ENCODE measurements around the gene PNRC2.
"Not testable (repeated sequence)": the region's sequence is repeated elsewhere in the genome, so short reads cannot be mapped to it uniquely, and the experiment has no call there.

PNRC2 gene

DNA sequence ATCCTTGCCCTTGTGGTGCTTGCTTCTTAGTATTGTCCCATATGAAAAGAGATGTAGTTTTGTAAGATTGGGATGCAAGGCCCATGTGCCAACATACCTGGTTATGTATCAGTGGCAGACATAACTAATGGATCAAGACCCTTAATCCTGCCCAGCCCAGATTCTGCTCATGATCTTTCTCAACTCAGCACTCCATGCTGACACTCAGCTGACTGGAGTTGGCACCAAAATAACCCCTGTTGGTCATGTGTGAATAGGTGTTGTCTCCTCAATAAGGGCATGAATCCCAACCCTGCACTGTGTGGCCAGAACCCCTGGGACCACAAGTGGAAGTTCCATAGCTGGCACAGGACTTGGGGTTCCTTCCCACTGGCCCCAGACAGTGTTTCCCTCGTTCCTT, 32.5 kb upstream of the PNRC2 start:
- ATAC-seq (replicated peaks): no peak
- Mint-ChIP-seq H3K27me3 (no peaks in the 10 kb centered on the region), H3K4me3 (no peak overlapping the region), H3K27ac (no peak overlapping the region), H3K36me3 (no peaks in the 10 kb centered on the region), H3K9me3 (no peaks in the 10 kb centered on the region), H3K4me1 (peaks cover 13 to 26% of the 10 kb centered on the region in 2 donors)
- DNase-seq: no peak

DNA sequence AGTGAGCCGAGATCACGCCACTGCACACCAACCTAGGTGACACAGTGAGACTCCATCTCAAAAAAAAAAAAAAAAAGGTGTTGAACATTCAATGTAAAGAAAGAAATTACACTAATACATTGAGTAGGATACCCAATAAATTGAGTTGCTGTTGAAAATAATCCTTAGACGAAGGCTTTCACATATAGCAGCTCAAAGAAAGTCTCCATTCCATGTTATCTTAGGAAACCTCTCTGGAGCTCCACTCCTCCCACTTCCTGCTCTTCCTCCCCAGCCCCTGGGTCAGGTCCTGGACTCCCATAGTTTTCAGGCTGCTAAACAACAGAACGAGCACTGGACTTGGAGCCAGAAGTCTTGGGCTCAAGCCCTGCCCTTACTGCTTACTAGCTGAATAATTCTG, 30.8 kb upstream of the PNRC2 start:
- H3K4me1 Mint-ChIP-seq: peaks cover 23 to 42% of the 10 kb centered on the region in 2 donors

DNA sequence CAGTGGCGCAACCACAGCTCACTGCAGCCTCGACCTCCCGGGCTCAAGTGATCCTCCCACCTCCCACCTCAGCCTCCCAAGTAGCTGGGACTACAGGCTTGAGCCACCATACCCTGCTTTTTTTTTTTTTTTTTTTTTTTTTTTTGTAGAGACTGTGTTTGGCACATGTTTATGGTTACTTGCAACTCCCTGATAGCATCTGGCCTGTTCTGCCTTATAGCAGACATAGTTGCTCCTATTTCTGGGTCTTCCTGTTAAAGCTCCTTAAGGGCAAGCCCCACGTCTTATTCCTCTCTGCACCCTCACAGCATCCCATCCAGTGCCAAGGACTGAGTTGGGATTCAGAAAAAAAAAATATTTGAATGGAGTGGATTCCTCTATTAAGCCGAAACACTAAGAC, 29.4 kb upstream of the PNRC2 start:
- Mint-ChIP-seq H3K4me1 (peaks cover 23 to 42% of the 10 kb centered on the region in 2 donors), H3K9me3 (no peaks in the 10 kb centered on the region), H3K4me3 (no peak overlapping the region), H3K27ac (no peak overlapping the region), H3K36me3 (no peaks in the 10 kb centered on the region), H3K27me3 (no peaks in the 10 kb centered on the region)
- ATAC-seq (replicated peaks) (no peak), DNase-seq (no peak)

More for the DNA sequence above, 30.8 kb upstream of the PNRC2 start:
- DNase-seq (no peak), ATAC-seq (replicated peaks) (no peak)
- Mint-ChIP-seq H3K36me3 (no peaks in the 10 kb centered on the region), H3K4me3 (no peak overlapping the region), H3K9me3 (no peaks in the 10 kb centered on the region), H3K27me3 (no peaks in the 10 kb centered on the region), H3K27ac (no peak overlapping the region)

DNA sequence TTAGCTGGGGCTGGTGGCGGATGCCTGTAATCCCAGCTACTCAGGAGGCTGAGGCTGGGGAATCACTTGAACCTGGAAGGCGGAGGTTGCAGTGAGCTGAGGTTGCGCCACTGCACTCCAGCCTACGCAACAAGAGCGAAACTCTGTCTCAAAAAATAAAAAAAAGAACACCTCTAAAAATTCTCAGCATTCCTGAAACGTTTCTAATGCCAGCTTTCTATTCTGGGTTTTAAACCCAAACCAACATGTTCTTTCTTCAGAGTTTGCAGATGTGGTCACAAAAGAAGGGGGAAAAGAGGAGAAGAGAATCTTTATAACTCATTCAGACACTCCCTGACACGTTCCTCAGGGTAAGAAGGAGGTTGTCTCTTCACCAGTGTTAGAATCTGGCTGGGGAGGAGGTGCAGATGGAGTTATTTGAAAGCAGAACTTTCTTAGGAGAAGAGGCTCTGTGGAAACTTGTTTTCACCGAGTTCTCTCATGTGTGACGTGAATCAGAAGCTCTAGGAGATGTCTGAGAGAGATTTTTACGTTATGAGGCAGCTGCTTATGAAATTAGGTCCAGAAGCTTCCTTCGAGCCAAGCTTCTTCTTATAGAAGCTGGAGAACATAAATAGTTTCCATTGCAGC, 28.7 kb upstream of the PNRC2 start:
- Mint-ChIP-seq H3K27me3 (no peaks in the 10 kb centered on the region), H3K4me3 (peak overlapping the region; percentile 28 to 41), H3K4me1 (peaks cover 23 to 42% of the 10 kb centered on the region in 2 donors), H3K36me3 (no peaks in the 10 kb centered on the region), H3K9me3 (no peaks in the 10 kb centered on the region), H3K27ac (peak overlapping the region; percentile 76)
- ATAC-seq (replicated peaks) (peak; percentile 85), DNase-seq (no peak)

DNA sequence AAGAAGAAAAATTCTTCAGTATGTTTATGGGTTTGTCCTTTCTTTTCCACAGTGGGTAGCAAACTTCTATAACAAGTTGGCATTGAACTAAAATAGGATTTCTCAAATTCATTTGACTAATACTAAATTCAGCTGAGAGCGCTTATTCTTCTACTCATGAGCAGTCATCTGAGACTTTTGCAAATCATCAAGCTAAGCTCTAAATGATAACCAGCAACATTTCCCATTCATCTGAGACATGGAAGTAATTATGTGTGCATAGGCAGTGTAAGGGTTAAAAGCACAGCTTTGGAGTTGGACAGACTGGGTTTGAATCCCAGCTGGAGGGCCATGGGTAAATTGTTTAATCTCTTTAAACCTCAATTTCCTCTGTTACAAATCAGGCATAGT, 28.1 kb upstream of the PNRC2 start:
- Mint-ChIP-seq H3K4me3 (peak overlapping the region; percentile 28 to 41), H3K27me3 (no peaks in the 10 kb centered on the region), H3K27ac (peak overlapping the region; percentile 76), H3K4me1 (peaks cover 23 to 39% of the 10 kb centered on the region in 2 donors), H3K36me3 (no peaks in the 10 kb centered on the region), H3K9me3 (no peaks in the 10 kb centered on the region)
- ATAC-seq (replicated peaks) (peak; percentile 48 to 50), DNase-seq (no peak)

DNA sequence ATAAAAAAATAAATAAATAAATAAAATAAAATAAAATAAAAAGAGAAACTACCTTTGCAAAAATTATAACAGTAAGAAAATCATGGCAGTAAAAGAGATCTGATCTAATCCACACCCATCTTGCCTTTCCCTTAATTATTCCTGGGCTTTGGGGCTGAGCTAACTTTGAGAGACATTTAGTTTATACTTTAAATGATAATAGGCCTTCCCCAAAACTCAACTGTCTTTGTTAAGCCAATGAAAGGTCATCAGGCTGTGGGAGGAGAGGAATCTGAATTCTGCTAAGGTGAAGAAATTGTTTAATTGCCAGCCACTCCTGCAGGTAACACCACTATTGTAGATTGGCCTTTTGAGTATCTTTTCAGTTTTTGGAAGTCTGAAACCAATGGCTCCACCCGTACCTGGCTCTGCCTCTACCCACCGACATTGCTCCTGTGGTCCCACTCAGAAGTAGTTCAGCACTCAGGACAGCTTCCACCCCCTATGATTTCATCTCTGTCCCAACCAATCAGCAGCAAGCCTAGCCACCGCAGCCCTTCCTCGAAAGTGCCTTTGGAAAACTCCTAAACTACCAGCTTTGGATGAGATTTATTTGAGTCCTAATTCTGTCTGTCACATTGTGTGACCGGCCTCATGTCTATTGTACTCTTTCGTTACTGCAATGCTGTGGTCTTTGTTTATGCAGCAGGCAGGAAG, 23.0 kb upstream of the PNRC2 start:
- no peak for DNase-seq
- no peak overlapping the region for H3K27ac Mint-ChIP-seq

DNA sequence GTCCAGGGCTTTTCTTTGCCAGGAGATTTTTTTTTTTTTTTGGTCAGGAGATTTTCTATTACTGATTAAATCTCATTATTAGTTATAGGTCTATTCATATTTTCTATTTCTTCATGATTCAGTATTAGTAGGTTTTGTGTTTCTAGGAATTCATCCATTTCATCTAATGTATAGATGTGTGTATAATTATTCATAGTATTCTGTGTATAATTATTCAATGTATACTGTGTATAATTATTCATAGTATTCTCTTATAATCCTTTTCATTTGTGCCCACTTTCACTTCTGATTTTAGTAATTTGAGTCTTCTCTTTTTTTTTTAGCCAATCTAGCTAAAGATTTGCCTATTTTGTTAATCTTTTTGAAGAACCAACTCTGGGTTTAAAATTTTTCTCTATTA, 12.3 kb upstream of the PNRC2 start:
- peaks cover 0 to 2% of the 10 kb centered on the region in 2 donors for H3K9me3 Mint-ChIP-seq
- peaks cover 7 to 17% of the 10 kb centered on the region in 2 donors for H3K4me1 Mint-ChIP-seq
- no peak overlapping the region for H3K27ac Mint-ChIP-seq
- H3K27me3 Mint-ChIP-seq: no peaks in the 10 kb centered on the region
- ATAC-seq (replicated peaks) (no peak), DNase-seq (no peak)
- no peak overlapping the region for H3K4me3 Mint-ChIP-seq
- no peaks in the 10 kb centered on the region for H3K36me3 Mint-ChIP-seq

More for the DNA sequence above, 23.0 kb upstream of the PNRC2 start:
- no peak for ATAC-seq (replicated peaks)
- no peaks in the 10 kb centered on the region for H3K36me3 Mint-ChIP-seq
- H3K4me3 Mint-ChIP-seq: no peak overlapping the region
- no peaks in the 10 kb centered on the region for H3K9me3 Mint-ChIP-seq
- H3K4me1 Mint-ChIP-seq: peaks cover 14 to 20% of the 10 kb centered on the region in 2 donors
- no peaks in the 10 kb centered on the region for H3K27me3 Mint-ChIP-seq

DNA sequence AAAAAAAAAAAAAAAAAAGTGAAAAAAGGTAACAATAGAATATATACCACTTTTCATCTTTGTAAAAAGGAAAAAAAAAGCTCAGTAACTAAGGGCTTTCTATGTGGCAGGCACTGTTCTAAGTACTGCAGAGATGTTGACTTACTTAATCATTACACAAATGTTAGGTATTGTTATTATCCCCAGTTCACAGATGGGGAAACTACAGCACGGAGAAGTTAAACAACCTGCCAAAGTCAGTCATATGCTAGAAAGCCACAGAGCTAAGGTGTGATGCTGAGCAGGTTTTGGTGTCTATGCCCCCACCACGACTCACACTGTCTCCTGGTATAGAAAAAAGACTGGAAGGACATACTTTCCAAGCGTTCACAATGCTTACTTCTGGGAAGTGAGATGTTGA, 6.6 kb upstream of the PNRC2 start:
- Mint-ChIP-seq H3K4me3 (no peak overlapping the region), H3K4me1 (peaks cover 15 to 37% of the 10 kb centered on the region in 2 donors), H3K9me3 (no peaks in the 10 kb centered on the region), H3K27me3 (no peaks in the 10 kb centered on the region), H3K27ac (no peak overlapping the region), H3K36me3 (no peaks in the 10 kb centered on the region)
- no peak for DNase-seq
- no peak for ATAC-seq (replicated peaks)

DNA sequence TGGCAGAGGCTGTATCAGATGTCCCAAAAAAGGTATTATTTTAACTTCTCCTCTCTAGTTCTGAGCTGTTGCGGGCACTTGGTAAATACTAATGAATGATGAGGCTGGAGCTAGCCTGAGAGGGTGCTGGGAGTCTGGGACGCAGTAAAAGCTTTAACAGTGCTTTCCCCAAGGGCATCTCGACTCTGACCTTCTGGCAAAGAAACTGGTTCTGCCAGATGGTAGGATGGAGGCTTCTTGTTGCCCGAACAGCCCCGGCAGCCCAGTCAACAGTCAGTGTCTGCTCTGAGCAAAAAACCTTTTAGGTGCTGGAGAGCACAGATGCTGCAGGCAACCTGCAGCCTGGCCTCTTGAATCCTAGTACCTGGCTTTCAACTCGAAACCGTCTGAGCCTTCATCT, 2.5 kb upstream of the PNRC2 start:
- no peak for DNase-seq
- Mint-ChIP-seq H3K4me1 (peaks cover 24 to 53% of the 10 kb centered on the region in 2 donors), H3K9me3 (no peaks in the 10 kb centered on the region), H3K4me3 (no peak overlapping the region), H3K36me3 (peaks cover 17 to 18% of the 10 kb centered on the region in 2 donors), H3K27ac (peak overlapping the region; percentile 21), H3K27me3 (no peaks in the 10 kb centered on the region)
- ATAC-seq (replicated peaks): no peak

DNA sequence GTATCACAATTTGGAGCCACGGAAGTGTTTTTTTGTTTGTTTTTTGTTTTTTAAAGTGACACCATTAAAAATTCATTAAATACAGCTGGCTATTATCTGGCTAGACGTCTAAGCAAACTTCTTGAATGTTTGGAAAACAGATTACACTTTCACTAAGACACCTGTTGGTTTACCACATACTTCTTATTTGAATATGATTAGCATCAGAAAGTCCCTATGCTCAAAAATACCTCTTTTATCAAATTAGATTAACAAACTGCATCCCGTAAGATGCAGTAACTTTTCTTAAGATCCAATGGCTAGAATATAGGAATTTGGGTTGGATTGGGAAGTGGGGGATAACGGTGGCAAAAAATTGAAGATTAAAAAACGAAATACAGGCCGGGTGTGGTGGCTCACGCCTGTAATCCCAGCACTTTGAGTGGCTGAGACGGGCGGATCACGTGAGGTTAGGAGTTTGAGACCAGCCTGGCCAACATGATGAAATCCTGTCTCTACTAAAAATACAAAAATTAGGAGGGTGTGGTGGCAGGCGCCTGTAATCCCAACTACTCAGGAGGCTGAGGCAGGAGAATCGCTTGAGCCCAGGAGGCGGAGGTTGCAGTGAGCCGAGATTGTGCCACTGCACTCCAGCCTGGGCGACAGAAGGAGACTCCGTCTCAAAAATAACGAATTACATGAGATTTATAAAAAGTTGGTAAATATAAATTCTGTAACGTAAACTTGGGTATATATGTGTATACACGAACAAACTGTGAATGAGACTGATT, 1.4 kb upstream of the PNRC2 start:
- peaks cover 24 to 53% of the 10 kb centered on the region in 2 donors for H3K4me1 Mint-ChIP-seq
- H3K27me3 Mint-ChIP-seq; ATAC-seq (replicated peaks); DNase-seq; H3K9me3 Mint-ChIP-seq: not testable (repeated sequence)
- H3K36me3 Mint-ChIP-seq: peaks cover 17 to 18% of the 10 kb centered on the region in 2 donors
- peak overlapping the region; percentile 99 to 100 for H3K4me3 Mint-ChIP-seq
- H3K27ac Mint-ChIP-seq: peak overlapping the region; percentile 100

DNA sequence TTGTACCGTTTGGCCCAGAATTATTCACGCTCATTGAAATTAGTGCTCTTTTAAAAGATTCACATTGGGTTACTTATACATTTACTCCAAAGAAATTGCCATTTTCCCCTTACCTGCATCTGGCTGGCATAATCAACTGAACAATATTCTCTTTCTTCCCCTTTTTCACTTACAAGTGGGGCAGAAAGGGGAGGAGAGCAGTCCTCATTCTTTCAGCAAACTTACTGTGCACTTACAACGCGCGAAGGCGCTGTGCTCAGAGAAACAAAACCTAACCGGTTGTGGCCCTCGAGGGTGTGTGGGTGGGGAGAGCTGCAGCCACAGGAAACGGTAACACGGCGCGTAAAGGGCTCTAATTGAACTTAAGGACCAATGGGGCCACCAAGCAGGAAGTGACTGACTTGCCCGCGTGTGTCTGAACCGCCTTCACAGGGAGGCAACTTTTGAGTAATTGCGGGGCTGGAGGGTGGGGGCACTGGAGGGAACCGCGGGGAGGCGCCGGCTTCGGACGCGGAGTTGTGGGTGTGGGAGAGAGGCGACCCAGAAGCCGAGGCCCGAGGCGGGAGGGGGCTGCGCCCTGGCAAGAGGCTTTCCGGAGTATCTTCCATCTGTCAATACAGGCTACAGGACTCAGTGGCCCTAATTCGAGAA, 693 bp upstream of the PNRC2 start:
- H3K27me3 Mint-ChIP-seq: no peaks in the 10 kb centered on the region
- no peaks in the 10 kb centered on the region for H3K9me3 Mint-ChIP-seq
- ATAC-seq (replicated peaks) (peak; percentile 84 to 86), DNase-seq (peak; percentile 96)
- H3K36me3 Mint-ChIP-seq: peaks cover 17 to 18% of the 10 kb centered on the region in 2 donors
- H3K4me3 Mint-ChIP-seq: peak overlapping the region; percentile 99 to 100
- peaks cover 24 to 57% of the 10 kb centered on the region in 2 donors for H3K4me1 Mint-ChIP-seq
- H3K27ac Mint-ChIP-seq: peak overlapping the region; percentile 100

DNA sequence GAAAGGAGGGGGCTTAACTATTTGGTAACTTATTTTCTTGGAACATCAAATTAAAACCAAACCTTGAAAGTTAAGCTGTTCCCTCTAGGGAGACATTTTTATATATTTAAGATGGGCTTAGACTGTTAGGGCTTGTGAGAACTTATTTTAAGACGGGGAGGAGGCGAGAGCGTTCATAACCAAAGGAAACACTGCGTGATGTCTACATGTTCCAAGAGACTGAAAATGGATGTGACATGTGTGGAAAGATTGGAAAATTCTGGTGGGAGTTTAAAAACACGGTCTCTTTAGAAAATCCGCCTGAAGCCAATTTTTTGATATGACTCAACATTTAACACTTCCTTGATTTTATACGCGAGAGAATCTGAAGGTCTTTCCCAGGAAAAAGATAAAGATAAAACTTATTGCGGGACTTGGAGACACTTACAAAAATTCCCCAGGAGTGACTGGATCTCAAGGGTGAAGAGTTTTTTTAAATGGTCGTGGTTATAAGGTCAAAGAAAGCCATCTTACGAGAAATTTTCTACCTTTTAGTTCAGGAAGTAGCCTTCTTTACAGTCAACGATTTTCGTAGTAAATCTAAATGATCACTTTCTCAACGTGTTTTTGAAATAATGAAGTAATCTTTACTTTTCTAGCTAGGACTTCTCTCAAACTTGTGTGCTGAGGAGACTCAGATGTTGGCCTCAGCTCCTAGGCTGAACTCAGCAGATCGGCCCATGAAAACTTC, 828 bp downstream of the PNRC2 start:
- H3K36me3 Mint-ChIP-seq: peaks cover 22 to 32% of the 10 kb centered on the region in 2 donors
- peaks cover 20 to 59% of the 10 kb centered on the region in 2 donors for H3K4me1 Mint-ChIP-seq
- H3K9me3 Mint-ChIP-seq: no peaks in the 10 kb centered on the region
- DNase-seq: no peak
- H3K4me3 Mint-ChIP-seq: peak overlapping the region; percentile 99 to 100
- no peaks in the 10 kb centered on the region for H3K27me3 Mint-ChIP-seq
- peak overlapping the region; percentile 100 for H3K27ac Mint-ChIP-seq
- no peak for ATAC-seq (replicated peaks)

DNA sequence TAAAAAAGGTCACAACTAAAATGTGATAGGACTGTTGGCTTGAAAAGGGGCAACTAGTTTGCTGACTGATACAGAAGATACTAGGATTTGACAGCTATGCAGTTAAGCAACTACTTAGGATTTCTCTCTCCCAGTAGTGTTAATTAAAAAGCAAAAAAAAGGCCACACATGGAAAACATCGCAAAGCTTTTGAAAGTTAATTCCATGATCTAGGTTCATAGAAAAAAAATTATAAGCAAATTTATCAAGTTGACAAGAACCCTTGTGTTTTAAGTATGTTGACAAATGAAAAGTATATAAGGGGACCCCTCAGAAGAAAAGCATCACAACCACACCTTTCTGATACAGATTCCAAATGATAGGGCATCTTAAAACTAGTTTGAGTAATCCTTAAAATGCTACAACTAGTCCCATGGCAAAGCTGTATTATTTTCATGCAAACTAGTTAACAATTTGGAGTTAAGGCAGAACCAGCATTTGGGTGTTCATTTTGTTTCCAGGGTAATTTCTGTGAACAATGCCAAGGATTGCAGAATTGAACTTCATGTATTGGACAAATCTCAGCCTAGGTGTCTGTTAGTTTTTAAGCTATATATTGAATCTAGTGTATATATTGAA, 4.1 kb downstream of the PNRC2 start:
- no peak for DNase-seq
- Mint-ChIP-seq H3K36me3 (peaks cover 28 to 42% of the 10 kb centered on the region in 2 donors), H3K4me1 (peaks cover 18 to 33% of the 10 kb centered on the region in 2 donors), H3K9me3 (no peaks in the 10 kb centered on the region), H3K27me3 (no peaks in the 10 kb centered on the region), H3K4me3 (no peak overlapping the region), H3K27ac (peak overlapping the region; percentile 25)
- ATAC-seq (replicated peaks): no peak
